ENCODE measurements around the gene DBX1.

DBX1 gene

GRCh38 chr11:20116825-20117224, 43.5 kb downstream of the DBX1 start:
- Histone ChIP-seq H3K4ac (ENCODE audit: low read depth, low read length) (no peak overlapping the region), H2AK5ac (ENCODE audit: low read length) (no peak overlapping the region), H3K4me2 (ENCODE audit: low read length) (no peak overlapping the region), H2BK5ac (ENCODE audit: low read length) (no peak overlapping the region), H2BK15ac (replicated peaks; ENCODE audit: low read depth) (no peak overlapping the region), H3K18ac (ENCODE audit: low read length) (no peak overlapping the region), H2BK120ac (ENCODE audit: low read depth, low read length) (no peak overlapping the region), H4K5ac (ENCODE audit: low read length) (no peak overlapping the region), H4K8ac (ENCODE audit: low read depth, low read length) (no peak overlapping the region), H3K9ac (ENCODE audit: low read length) (no peak overlapping the region), H3K27me3 (ENCODE audit: insufficient read depth, low read length, poor library complexity) (no peaks in the 10 kb centered on the region), H3K56ac (ENCODE audit: low read length) (no peak overlapping the region), H3K27ac (ENCODE audit: low read depth, low read length) (no peak overlapping the region), H3K23ac (ENCODE audit: low read length) (no peak overlapping the region), H3K36me3 (ENCODE audit: control insufficient read depth, insufficient read depth, low read length) (peaks cover 8% of the 10 kb centered on the region), H3K4me1 (ENCODE audit: control insufficient read depth, low read depth, low read length) (no peaks in the 10 kb centered on the region), H3K79me1 (ENCODE audit: low read length) (no peaks in the 10 kb centered on the region), H3K79me2 (ENCODE audit: control insufficient read depth, insufficient read depth, low read length) (no peaks in the 10 kb centered on the region), H3K4me3 (ENCODE audit: low read length) (no peak overlapping the region)
- no CpG with 5 or more reads among the region's 1 CpG for WGBS (ENCODE audit: extremely low coverage, insufficient coverage, low lambda C conversion rate)
- DNase-seq = no peak

GRCh38 chr11:20114588-20114987, 45.7 kb downstream of the DBX1 start:
- no peak overlapping the region for H3K23ac ChIP-seq (ENCODE audit: low read length)
- peaks cover 12% of the 10 kb centered on the region for H3K36me3 ChIP-seq (ENCODE audit: control insufficient read depth, insufficient read depth, low read length)
- no peak overlapping the region for H2AK5ac ChIP-seq (ENCODE audit: low read length)
- no peak overlapping the region for H4K8ac ChIP-seq (ENCODE audit: low read depth, low read length)
- H3K56ac ChIP-seq (ENCODE audit: low read length) = no peak overlapping the region
- H3K4ac ChIP-seq (ENCODE audit: low read depth, low read length) = no peak overlapping the region
- WGBS (ENCODE audit: extremely low coverage, insufficient coverage, low lambda C conversion rate) = no CpG with 5 or more reads among the region's 10 CpGs
- no peaks in the 10 kb centered on the region for H3K4me1 ChIP-seq (ENCODE audit: control insufficient read depth, low read depth, low read length)
- no peak overlapping the region for H3K27ac ChIP-seq (ENCODE audit: low read depth, low read length)
- DNase-seq = no peak
- no peak overlapping the region for H3K18ac ChIP-seq (ENCODE audit: low read length)
- H2BK120ac ChIP-seq (ENCODE audit: low read depth, low read length) = no peak overlapping the region
- H4K5ac ChIP-seq (ENCODE audit: low read length) = no peak overlapping the region
- H3K79me2 ChIP-seq (ENCODE audit: control insufficient read depth, insufficient read depth, low read length) = no peaks in the 10 kb centered on the region
- no peaks in the 10 kb centered on the region for H3K27me3 ChIP-seq (ENCODE audit: insufficient read depth, low read length, poor library complexity)
- H2BK15ac ChIP-seq (replicated peaks; ENCODE audit: low read depth) = no peak overlapping the region
- H3K9ac ChIP-seq (ENCODE audit: low read length) = no peak overlapping the region
- H2BK5ac ChIP-seq (ENCODE audit: low read length) = no peak overlapping the region
- no peak overlapping the region for H3K4me3 ChIP-seq (ENCODE audit: low read length)
- H3K4me2 ChIP-seq (ENCODE audit: low read length) = no peak overlapping the region
- H3K79me1 ChIP-seq (ENCODE audit: low read length) = no peaks in the 10 kb centered on the region

GRCh38 chr11:20113149-20113438, 47.2 kb downstream of the DBX1 start:
- DNase-seq = no peak
- H3K36me3 ChIP-seq (ENCODE audit: control insufficient read depth, insufficient read depth, low read length) = peaks cover 11% of the 10 kb centered on the region
- H4K8ac ChIP-seq (ENCODE audit: low read depth, low read length) = no peak overlapping the region
- H3K18ac ChIP-seq (ENCODE audit: low read length) = no peak overlapping the region
- H3K79me1 ChIP-seq (ENCODE audit: low read length) = no peaks in the 10 kb centered on the region
- no peak overlapping the region for H4K5ac ChIP-seq (ENCODE audit: low read length)
- H2BK5ac ChIP-seq (ENCODE audit: low read length) = no peak overlapping the region
- H3K56ac ChIP-seq (ENCODE audit: low read length) = no peak overlapping the region
- no peak overlapping the region for H2AK5ac ChIP-seq (ENCODE audit: low read length)
- H3K4me2 ChIP-seq (ENCODE audit: low read length) = no peak overlapping the region
- no CpG with 5 or more reads among the region's 5 CpGs for WGBS (ENCODE audit: extremely low coverage, insufficient coverage, low lambda C conversion rate)
- no peaks in the 10 kb centered on the region for H3K4me1 ChIP-seq (ENCODE audit: control insufficient read depth, low read depth, low read length)
- H3K79me2 ChIP-seq (ENCODE audit: control insufficient read depth, insufficient read depth, low read length) = no peaks in the 10 kb centered on the region
- no peak overlapping the region for H3K4ac ChIP-seq (ENCODE audit: low read depth, low read length)
- H2BK120ac ChIP-seq (ENCODE audit: low read depth, low read length) = no peak overlapping the region
- H3K23ac ChIP-seq (ENCODE audit: low read length) = no peak overlapping the region
- no peak overlapping the region for H3K9ac ChIP-seq (ENCODE audit: low read length)
- H3K27me3 ChIP-seq (ENCODE audit: insufficient read depth, low read length, poor library complexity) = no peaks in the 10 kb centered on the region
- H3K27ac ChIP-seq (ENCODE audit: low read depth, low read length) = no peak overlapping the region
- no peak overlapping the region for H2BK15ac ChIP-seq (replicated peaks; ENCODE audit: low read depth)
- H3K4me3 ChIP-seq (ENCODE audit: low read length) = no peak overlapping the region

- peak; percentile 86 for DNase-seq
- no peak overlapping the region for H4K8ac ChIP-seq (ENCODE audit: low read depth, low read length)
- no peak overlapping the region for H4K5ac ChIP-seq (ENCODE audit: low read length)
- no peak overlapping the region for H3K4ac ChIP-seq (ENCODE audit: low read depth, low read length)
- H3K18ac ChIP-seq (ENCODE audit: low read length) = no peak overlapping the region
- no peak overlapping the region for H2BK5ac ChIP-seq (ENCODE audit: low read length)
- no peaks in the 10 kb centered on the region for H3K4me1 ChIP-seq (ENCODE audit: control insufficient read depth, low read depth, low read length)
- H3K36me3 ChIP-seq (ENCODE audit: control insufficient read depth, insufficient read depth, low read length) = peaks cover 13% of the 10 kb centered on the region
- H3K9ac ChIP-seq (ENCODE audit: low read length) = no peak overlapping the region
- no peak overlapping the region for H3K27ac ChIP-seq (ENCODE audit: low read depth, low read length)
- H2AK5ac ChIP-seq (ENCODE audit: low read length) = no peak overlapping the region
- no CpG with 5 or more reads among the region's 15 CpGs for WGBS (ENCODE audit: extremely low coverage, insufficient coverage, low lambda C conversion rate)
- H2BK120ac ChIP-seq (ENCODE audit: low read depth, low read length) = no peak overlapping the region
- no peaks in the 10 kb centered on the region for H3K79me1 ChIP-seq (ENCODE audit: low read length)
- no peak overlapping the region for H3K4me3 ChIP-seq (ENCODE audit: low read length)
- H3K56ac ChIP-seq (ENCODE audit: low read length) = no peak overlapping the region
- H3K4me2 ChIP-seq (ENCODE audit: low read length) = no peak overlapping the region
- H3K23ac ChIP-seq (ENCODE audit: low read length) = no peak overlapping the region
- H3K27me3 ChIP-seq (ENCODE audit: insufficient read depth, low read length, poor library complexity) = no peaks in the 10 kb centered on the region
- no peak overlapping the region for H2BK15ac ChIP-seq (replicated peaks; ENCODE audit: low read depth)
- H3K79me2 ChIP-seq (ENCODE audit: control insufficient read depth, insufficient read depth, low read length) = no peaks in the 10 kb centered on the region
Observed at GRCh38 chr11:20112291-20113148, 47.8 kb downstream of the DBX1 start.

GRCh38 chr11:20111871-20112270, 48.4 kb downstream of the DBX1 start:
- H2AK5ac ChIP-seq (ENCODE audit: low read length) = no peak overlapping the region
- H3K9ac ChIP-seq (ENCODE audit: low read length) = no peak overlapping the region
- no peak overlapping the region for H2BK15ac ChIP-seq (replicated peaks; ENCODE audit: low read depth)
- WGBS (ENCODE audit: extremely low coverage, insufficient coverage, low lambda C conversion rate) = no CpG with 5 or more reads among the region's 1 CpG
- H2BK120ac ChIP-seq (ENCODE audit: low read depth, low read length) = no peak overlapping the region
- no peak for DNase-seq
- no peak overlapping the region for H3K27ac ChIP-seq (ENCODE audit: low read depth, low read length)
- no peaks in the 10 kb centered on the region for H3K27me3 ChIP-seq (ENCODE audit: insufficient read depth, low read length, poor library complexity)
- no peak overlapping the region for H3K4ac ChIP-seq (ENCODE audit: low read depth, low read length)
- no peaks in the 10 kb centered on the region for H3K4me1 ChIP-seq (ENCODE audit: control insufficient read depth, low read depth, low read length)
- no peak overlapping the region for H4K8ac ChIP-seq (ENCODE audit: low read depth, low read length)
- no peak overlapping the region for H3K23ac ChIP-seq (ENCODE audit: low read length)
- no peak overlapping the region for H3K56ac ChIP-seq (ENCODE audit: low read length)
- no peak overlapping the region for H3K4me2 ChIP-seq (ENCODE audit: low read length)
- no peaks in the 10 kb centered on the region for H3K79me1 ChIP-seq (ENCODE audit: low read length)
- no peak overlapping the region for H3K18ac ChIP-seq (ENCODE audit: low read length)
- peaks cover 13% of the 10 kb centered on the region for H3K36me3 ChIP-seq (ENCODE audit: control insufficient read depth, insufficient read depth, low read length)
- H2BK5ac ChIP-seq (ENCODE audit: low read length) = no peak overlapping the region
- no peak overlapping the region for H4K5ac ChIP-seq (ENCODE audit: low read length)
- H3K4me3 ChIP-seq (ENCODE audit: low read length) = no peak overlapping the region
- no peaks in the 10 kb centered on the region for H3K79me2 ChIP-seq (ENCODE audit: control insufficient read depth, insufficient read depth, low read length)
